HG03045 (cell line): ENCODE data around the gene GALNT8.
"Not testable (repeated sequence)": the region's sequence is repeated elsewhere in the genome, so short reads cannot be mapped to it uniquely, and the experiment has no call there.

Experiments used
- ATAC-seq: cut with Tn5 transposase; IDR thresholded peaks from one replicate; pipeline ENCODE4 v1.9.1; 2021; ENCODE audit warnings: mild to moderate bottlenecking, moderate library complexity; ENCODE audit not compliant: unreplicated experiment

GALNT8 gene

DNA sequence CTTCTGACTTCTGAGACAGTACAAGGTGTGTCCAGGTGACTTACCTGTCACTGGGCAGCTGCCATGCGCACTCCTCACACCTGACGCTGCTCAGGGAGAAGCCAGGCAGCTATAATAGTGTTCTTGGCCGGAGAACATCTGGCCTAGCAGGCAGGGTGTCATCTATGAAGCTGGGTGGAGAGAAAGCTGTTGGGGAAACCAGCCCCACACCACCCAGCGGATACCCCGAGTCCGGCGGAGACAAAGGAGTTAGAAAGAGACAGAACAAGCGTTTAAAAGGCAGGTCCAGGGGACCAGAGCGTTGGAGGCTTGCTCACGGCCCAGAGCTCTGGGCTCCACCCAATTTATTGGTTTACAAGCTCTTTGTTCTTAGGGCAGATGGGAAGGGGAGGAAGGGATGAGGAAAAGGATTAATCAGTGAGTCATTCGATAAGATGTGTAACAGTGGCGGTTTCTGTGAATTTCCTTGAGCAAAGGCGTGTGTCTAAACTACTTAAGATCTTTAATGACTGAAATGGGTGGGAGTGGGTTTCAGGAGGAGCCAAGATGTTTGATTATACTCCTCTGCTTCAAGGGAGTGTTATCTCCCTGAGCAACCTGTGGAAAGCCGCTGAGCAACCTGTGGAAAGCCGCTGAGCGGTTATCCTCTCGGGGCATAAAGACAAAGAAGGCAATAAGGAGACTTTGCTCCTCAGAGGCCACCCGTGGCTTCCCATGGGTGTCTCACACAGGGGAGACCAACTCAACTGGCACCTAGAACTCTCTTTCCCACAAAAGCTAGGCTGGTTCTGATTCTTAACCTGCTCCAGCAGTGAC is at the start of gene GALNT8:
Gene GALNT8 (plus strand): TSS at position 580 of the 816 bp plus-strand sequence. CDS start 278 bp downstream, outside the sequence.
- ATAC-seq: no peak

DNA sequence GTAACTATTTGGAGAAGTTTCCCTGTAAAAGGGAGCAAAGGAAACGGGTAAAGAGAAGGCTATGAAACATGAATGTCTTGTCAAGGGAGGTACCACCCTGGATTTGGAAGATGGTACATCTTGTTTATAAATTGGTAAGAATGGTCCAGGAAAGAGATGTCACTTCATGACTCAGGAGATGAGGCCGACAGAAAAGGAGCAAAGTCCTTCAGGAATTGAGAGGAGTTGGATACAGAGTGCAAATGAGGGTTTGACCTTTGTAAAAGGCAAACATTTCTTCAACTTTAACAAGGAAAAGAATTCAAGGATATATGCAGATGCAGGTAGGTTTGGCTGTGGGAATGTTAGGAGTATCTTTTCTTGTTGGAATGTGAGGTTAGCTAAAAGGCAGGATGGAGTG is 40.5 kb upstream of the GALNT8 start:
- no peak for ATAC-seq

DNA sequence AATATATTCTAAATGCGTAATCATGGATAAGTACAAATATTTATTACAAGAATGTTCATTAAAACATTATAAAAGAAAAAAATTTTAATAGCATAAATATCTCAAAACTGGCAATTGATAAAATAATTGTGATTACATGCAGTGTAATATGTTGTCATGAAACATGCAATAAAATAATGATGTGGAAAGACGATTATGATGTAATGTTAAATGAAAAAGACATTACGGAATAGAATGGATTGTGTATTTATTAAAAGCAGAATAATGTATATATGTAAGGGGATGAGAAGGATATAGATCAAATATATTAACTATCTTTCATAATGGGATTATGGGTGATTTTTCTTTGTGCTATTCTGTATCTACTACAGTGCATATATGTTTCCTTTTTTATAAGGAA is 38.5 kb upstream of the GALNT8 start:
- no peak for ATAC-seq

DNA sequence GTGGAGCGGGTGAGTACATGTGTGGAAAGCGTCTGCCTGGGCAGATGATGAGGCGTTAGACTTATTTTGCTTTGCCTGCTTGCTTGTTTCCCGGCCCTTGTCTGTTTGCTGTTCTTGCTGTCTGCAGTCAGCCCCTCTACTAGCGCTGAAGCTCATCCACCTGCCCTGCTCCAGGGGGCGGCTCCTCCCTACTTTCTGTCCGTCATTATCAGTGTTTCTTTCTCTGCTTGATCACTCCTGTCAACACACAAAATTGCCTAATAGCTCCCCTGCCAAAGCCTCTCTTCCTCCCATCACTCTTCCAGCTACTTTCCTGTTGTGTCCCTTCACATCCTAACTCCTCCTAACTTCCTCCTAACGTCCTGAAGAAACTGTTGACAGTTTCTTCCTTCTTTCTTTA is 34.9 kb upstream of the GALNT8 start:
- ATAC-seq: no peak

DNA sequence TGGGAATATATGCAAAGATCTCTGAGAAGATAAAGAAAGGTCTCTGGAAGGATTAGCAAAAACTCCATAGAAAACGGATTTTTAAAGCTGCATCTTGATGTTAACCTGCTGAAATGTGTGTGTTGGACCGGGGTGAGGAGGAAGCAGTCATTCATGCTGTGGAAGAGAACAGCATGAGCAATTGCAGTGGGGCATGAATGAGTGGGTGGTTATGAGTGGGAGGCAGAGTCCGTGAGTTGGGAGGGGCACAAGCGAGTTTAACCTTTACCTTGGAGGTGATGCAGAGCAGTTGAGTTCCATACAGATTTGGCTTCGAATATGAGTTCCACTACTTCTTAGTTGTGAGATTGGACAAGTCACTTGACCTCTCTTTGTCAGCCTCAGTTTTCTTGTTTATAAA is 29.4 kb upstream of the GALNT8 start:
- ATAC-seq: no peak

GRCh38 chr12:4700621-4701026 is 19.6 kb upstream of the GALNT8 start:
- no peak for ATAC-seq

DNA sequence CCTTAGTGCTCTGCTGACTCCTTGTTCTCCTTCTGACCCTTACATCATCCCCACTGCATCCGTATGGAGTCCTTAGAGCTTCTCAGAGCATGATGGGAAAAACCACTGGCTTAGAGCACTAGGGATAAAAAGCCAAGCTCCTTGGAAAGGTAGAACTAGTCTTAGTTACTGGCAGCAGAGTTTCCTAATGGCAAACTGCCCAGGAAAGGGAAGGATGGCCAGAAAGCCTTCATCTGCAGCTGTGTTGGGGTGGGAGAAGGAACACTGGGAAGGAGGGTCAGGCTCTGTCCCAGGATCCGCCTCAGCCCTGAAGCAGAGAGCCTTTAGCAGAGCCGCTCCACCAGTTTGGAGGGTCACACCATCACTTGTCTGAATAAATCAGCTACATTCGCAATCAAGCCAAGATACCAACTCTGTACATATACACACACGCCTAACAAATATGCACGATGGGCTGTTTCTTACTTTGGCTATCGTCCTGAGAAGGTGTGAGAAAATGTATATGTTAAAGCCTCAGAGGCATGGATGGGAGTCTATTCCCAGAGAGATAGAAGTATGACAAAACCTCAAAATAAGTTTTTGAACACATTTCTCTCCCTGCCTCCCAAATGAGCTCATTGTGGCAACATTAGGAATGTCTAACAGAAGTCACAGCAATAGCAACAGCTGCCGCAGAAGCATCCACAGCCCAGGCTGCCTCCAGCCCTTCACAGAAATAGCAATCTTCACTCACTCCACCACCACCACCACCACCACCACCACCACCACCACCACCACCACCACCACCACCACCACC is 18.6 kb upstream of the GALNT8 start:
- no peak for ATAC-seq

GRCh38 chr12:4703676-4704075 is 16.5 kb upstream of the GALNT8 start:
- ATAC-seq: no peak

GRCh38 chr12:4705824-4706223 is 14.4 kb upstream of the GALNT8 start:
- no peak for ATAC-seq

DNA sequence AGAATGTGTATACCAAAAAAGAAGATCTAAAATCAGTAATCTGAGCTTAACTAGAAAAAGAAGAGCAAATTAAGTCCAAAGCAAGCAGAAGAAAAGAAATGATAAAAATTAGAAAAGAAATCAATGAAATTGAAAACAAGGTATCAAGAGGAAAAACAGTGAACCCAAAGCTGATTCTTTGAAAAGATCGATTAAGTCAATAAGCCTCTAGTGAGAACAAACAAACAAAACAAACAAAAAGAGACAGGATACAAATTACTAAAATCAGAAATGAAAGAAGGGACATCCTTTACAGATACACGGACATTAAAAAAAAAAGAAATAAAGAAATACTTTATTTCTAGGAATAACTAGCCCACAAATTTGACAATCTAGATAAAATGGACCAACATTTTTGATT is 12.9 kb upstream of the GALNT8 start:
- ATAC-seq: no peak

- no peak for ATAC-seq
Observed at GRCh38 chr12:4710113-4710512, 10.1 kb upstream of the GALNT8 start.

DNA sequence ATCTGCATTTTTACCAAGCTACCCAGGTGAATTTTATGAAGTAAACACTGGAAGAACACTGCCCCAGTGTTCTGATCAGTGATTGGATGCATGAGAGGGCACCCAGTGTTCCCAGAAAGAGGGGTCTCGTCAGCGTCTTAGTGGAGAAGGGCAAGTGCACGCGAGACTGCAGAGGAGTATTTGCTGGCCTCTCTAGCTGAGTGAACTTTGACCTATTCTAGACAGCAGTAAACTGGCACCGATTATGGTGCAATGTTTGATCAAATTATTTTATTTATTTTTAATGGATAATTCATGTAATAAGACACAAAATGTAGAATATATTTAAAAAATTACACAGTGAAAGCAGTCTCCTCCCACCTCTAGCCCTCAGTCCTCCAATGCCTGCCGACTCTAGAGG is 5.3 kb upstream of the GALNT8 start:
- ATAC-seq: no peak

- no peak for ATAC-seq
Observed at GRCh38 chr12:4717806-4718205, 2.4 kb upstream of the GALNT8 start.

GRCh38 chr12:4720637-4720995 is 416 bp downstream of the GALNT8 start:
- no peak for ATAC-seq

- not testable (repeated sequence) for ATAC-seq
Observed at GRCh38 chr12:4721587-4721986, 1.4 kb downstream of the GALNT8 start.

GRCh38 chr12:4723226-4723625 is 3.0 kb downstream of the GALNT8 start:
- ATAC-seq: no peak

DNA sequence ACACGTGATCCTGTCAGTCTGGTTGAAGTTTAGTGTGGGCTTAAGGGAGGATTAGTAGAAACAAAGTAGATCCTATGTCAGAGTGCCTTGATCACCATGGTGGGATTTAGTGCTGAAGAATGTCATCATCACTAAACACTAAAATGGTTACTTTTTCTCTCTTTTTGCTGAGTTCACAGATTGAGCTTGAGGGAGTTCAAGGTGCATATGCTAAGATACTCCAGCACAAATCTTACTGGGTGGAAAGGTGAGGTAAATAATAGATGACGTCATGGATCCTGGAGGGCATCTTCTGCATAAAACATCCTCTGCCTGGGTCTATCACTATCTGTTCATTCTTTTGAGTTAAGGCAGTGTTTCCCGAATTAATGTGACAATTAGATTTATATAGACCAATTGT is 4.9 kb downstream of the GALNT8 start:
- no peak for ATAC-seq

DNA sequence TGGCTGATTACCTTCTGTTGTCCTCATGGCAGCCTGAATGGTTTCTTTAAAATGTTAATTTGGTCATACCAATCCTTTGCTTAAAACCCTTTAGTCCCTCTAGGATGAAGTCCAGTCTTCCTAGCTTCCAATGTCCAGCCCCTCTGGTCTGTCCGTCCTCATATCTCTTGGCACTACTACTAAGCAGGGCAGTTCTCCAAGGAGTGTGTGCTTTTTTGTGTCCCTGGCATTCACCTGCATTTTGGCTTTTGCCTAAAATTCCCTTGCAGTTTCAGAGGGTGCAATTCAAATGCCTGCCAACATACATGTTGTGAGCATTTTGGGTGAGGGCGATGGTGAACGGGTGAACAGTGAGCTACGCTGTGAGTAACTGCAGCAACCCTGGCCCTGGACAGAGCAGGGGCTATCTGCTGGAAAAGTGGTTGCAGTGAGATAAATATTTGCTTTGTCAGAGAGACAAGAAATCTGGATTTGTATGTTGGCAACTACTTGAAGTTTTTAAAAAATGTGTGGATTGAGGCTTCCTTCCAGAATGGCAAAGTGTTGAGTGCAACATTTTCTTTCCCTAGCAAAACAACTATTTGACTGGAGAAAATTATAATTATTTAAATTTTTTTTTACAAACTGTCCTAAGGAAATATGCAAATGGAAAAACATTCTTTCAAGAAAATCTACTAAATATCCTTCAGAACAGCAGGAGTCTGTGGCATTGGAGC is 14.6 kb downstream of the GALNT8 start:
- ATAC-seq: no peak

DNA sequence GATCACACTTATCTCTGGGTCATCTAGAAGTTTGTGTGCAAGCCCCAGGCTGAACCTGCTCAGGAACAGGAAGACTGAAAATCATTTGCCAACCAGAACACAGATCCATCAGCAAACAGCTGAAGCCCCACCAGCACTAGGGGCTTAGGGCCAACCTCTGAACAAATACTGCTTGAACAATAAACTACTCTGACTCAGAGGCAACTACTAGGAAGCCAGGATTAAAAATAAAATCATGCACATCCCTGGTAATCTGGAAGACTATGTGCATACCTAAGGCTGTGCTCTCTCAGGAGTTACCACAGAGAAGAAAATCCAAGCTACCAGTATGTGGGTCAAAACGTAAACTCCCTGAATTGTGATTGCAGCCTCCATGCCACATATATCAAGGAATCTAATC is 15.9 kb downstream of the GALNT8 start:
- no peak for ATAC-seq

- no peak for ATAC-seq
Observed at GRCh38 chr12:4738541-4738940, 18.3 kb downstream of the GALNT8 start.

GRCh38 chr12:4742416-4742970 is 22.3 kb downstream of the GALNT8 start:
- no peak for ATAC-seq
